GM10266 (cell line): ENCODE data around the gene TBX3.
"Not testable (repeated sequence)": the region's sequence is repeated elsewhere in the genome, so short reads cannot be mapped to it uniquely, and the experiment has no call there.

Experiments
- DNase-seq: peaks from one replicate; pipeline ENCODE4 v3.0.0; 2012; ENCODE audit errors: extremely low spot score
- TF ChIP-seq, protein P1 (sequence below): IDR thresholded peaks from 2 replicates; pipeline ENCODE4 v1.5.1; 2012; ENCODE audit warnings: mild to moderate bottlenecking, low read depth; ENCODE audit not compliant: control insufficient read depth, insufficient read depth; ENCODE audit errors: missing control alignments

The TBX3 gene

DNA sequence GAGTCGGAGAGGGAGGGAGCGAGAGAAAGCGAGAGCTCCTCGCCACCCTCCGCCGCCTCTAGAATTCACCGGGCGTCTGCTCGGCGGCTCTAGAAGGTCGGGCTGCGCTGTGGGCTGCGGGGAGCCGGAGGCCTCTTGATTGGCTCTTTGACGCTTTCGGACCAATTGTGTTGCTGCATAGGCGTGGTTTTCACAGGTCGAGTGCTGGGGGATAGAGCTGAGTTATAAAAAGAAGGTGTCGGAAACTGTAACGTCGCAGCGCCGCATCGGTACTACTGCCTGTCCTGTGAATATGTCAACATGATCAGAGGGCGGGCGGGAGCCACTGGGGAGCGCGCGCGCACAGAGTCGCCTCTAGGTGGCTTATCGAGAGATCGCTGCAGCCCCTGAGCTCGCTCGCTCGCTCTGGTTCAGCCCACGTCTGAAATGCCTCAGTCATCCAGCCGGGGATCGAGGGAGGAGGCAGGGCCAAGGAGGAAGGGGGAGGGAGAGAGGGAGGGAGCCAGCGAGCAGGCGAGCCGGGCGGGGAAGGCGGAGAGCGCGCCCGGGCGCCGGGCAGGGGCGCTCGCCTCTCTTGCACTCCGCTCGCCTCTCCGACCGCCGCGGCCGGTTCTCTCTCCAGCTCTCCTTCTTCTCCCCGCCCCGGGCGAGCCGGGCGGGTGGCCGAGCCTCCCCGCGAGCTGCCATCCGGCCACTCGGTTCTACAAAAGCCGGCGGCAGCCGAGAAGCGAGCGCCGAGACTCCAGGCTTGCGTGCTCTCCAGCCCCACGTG lies at the start of gene TBX3:
Gene TBX3, minus strand, starts transcription at position 78 of the 772 bp plus-strand sequence. CDS start 975 bp downstream, outside the sequence.
- TF ChIP-seq, protein P1, sequence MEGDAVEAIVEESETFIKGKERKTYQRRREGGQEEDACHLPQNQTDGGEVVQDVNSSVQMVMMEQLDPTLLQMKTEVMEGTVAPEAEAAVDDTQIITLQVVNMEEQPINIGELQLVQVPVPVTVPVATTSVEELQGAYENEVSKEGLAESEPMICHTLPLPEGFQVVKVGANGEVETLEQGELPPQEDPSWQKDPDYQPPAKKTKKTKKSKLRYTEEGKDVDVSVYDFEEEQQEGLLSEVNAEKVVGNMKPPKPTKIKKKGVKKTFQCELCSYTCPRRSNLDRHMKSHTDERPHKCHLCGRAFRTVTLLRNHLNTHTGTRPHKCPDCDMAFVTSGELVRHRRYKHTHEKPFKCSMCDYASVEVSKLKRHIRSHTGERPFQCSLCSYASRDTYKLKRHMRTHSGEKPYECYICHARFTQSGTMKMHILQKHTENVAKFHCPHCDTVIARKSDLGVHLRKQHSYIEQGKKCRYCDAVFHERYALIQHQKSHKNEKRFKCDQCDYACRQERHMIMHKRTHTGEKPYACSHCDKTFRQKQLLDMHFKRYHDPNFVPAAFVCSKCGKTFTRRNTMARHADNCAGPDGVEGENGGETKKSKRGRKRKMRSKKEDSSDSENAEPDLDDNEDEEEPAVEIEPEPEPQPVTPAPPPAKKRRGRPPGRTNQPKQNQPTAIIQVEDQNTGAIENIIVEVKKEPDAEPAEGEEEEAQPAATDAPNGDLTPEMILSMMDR = no peak
- no peak for DNase-seq

DNA sequence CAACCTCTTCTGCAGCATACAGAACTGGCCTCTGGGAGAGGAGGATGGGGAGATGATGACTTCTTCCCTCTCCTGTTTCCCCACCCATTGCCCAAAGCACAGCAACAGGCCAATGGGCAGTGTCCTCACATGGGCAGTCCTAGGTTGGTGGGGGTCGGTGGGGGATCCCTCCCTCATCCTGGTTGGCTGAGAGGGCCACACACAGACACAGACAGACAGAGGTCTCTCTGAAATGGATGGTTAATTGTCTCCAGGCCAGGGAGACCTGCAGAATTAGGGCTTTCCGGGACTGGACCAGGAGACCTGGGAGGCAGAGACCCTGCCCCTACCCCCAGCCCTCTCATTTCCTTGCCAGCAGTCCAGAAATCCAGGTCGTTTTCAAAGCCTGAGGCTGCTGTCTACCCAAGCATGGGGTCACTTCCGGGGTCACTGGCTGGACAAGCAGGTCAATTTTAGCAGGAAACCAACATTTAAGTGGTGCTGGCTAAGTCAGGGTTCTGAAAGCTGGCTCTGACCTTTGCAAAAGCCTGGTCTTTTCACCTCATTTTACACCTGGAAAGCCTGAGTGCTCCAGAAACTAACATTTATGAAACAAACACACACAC lies 48.6 kb upstream of the TBX3 start:
- TF ChIP-seq, protein P1 = no peak
- no peak for DNase-seq

DNA sequence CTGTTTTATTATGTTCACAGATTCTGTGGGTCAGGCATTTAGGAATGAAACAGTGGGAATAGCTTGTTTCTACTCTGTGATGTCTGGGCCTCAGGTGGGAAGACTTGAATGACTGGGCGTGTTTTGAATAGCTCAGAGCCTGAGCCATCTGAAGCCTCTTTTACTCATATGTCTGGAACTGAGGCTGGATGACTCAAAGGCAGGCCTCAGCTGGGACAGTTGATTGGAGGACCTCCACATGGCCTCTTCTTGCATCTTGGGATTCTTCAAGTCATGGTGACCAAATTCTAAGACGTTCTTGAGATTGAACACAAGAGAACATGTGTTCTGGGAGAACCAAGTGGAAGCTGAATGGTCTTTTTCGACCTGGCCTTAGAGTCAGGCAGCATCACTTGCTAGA lies 45.8 kb upstream of the TBX3 start:
- DNase-seq = no peak
- TF ChIP-seq, protein P1 = no peak

- DNase-seq = no peak
- TF ChIP-seq, protein P1 = no peak
Measured at GRCh38 chr12:114726092-114726710, 42.2 kb upstream of the TBX3 start.

DNA sequence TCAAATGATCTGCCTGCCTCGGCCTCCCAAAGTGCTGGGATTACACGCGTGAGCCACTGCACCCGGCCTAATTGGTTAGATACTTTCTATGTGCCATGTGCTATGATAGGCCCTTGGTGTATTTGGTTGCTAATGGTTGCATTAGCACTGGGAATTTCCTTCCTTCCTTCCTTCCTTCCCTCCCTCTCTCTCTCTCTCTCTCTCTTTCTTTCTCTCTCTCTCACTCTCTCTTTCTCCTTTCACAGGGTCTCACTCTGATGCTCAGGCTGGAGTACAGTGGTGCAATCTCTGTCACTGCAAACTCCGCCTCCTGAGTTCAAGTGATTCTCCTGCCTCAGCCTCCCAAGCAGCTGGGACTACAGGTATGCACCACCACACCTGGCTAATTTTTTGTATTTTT lies 38.2 kb upstream of the TBX3 start:
- DNase-seq = not testable (repeated sequence)

GRCh38 chr12:114721266-114721665 lies 37.3 kb upstream of the TBX3 start:
- DNase-seq = no peak
- TF ChIP-seq, protein P1 = no peak

DNA sequence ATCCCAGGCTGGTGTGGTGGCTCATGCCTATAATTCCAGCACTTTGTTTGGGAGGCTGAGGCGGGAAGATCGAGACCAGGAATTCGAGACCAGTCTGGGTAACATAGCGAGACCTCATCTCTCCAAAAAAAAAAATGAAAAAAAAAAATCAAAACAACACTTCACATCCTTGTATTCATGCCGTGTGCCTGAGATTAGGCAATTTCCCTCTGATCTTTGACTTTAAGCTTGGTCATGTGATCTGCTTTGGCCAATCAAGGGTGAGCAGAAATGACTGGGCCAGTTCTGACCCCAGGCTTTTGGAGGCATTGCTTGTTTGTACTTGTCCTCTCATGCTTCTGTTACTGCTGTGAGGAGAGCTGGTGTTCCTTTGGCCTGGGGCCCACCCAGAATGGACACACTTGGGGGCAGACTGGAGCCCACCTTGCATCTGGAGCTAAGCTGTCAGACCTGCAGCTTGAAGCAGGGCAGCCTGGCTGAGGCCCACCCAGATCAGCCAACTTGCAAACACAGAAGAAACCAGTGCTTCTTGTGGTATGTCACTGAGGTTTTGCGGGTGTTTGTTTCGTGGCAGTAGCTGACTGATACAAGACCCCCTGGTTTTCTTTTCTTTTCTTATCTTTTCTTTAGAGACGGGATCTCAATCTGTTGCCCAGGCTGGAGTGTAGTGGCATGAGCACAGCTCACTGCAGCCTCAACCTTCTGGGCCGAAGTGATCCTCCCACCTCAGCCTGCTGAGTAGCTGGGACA lies 29.7 kb upstream of the TBX3 start:
- TF ChIP-seq, protein P1 = no peak
- no peak for DNase-seq
